H9 (cell line): Measurements from ENCODE around the gene SLC13A5. TPM values are rescaled to one million over a fixed set of nuclear protein-coding genes. Genes with fewer than 3 reads are reported as not detected.
A peak's percentile ranks its signal among the peaks of the same experiment; 100 is the strongest.

Experiments
- DNase-seq: peaks from one replicate; pipeline ENCODE4 v3.0.0-alpha.2; 2017
- H2AFZ ChIP-seq: one replicate; pipeline ENCODE4 v1.6.1; 2013; ENCODE audit warnings: mild to moderate bottlenecking, low read length, control low read depth, moderate library complexity
- H2AK5ac ChIP-seq: 2 replicates; pipeline ENCODE4 v1.6.1; 2013; ENCODE audit warnings: low read length, control low read depth, mixed read lengths; ENCODE audit not compliant: insufficient read length
- H2BK120ac ChIP-seq: one replicate; pipeline ENCODE4 v1.6.1; 2013; ENCODE audit warnings: low read depth, mild to moderate bottlenecking, low read length, control low read depth, inconsistent platforms; ENCODE audit not compliant: poor library complexity, severe bottlenecking
- H2BK12ac ChIP-seq: 2 replicates; pipeline ENCODE4 v1.6.1; 2013; ENCODE audit warnings: low read length, control low read depth, mixed read lengths, low read depth; ENCODE audit not compliant: insufficient read length
- H2BK15ac ChIP-seq: 2 replicates; pipeline ENCODE4 v1.6.1; 2013; ENCODE audit warnings: low read depth, low read length, control low read depth
- H2BK20ac ChIP-seq: one replicate; pipeline ENCODE4 v1.6.1; 2013; ENCODE audit warnings: low read depth, mild to moderate bottlenecking, low read length, control low read depth, inconsistent platforms; ENCODE audit not compliant: poor library complexity, severe bottlenecking
- H2BK5ac ChIP-seq: 2 replicates; pipeline ENCODE4 v1.6.1; 2013; ENCODE audit warnings: low read length, control low read depth, mixed read lengths; ENCODE audit not compliant: insufficient read length
- H3K14ac ChIP-seq: 2 replicates; pipeline ENCODE4 v1.6.1; 2013; ENCODE audit warnings: low read length, control low read depth; ENCODE audit not compliant: insufficient read depth
- H3K18ac ChIP-seq: 2 replicates; pipeline ENCODE4 v1.6.1; 2013; ENCODE audit warnings: low read depth, mild to moderate bottlenecking, mixed read lengths, low read length, control low read depth; ENCODE audit not compliant: insufficient read length
- H3K23ac ChIP-seq: 2 replicates; pipeline ENCODE4 v1.6.1; 2013; ENCODE audit warnings: low read length, control low read depth, mixed read lengths, low read depth; ENCODE audit not compliant: insufficient read length
- H3K23me2 ChIP-seq: 2 replicates; pipeline ENCODE4 v1.6.1; 2013; ENCODE audit warnings: low read depth, mild to moderate bottlenecking, mixed read lengths, low read length, control low read depth; ENCODE audit not compliant: insufficient read length, poor library complexity, severe bottlenecking
- H3K27ac ChIP-seq: 2 replicates; pipeline ENCODE4 v1.5.1; 2013; ENCODE audit warnings: low read length, control low read depth, mixed read lengths, low read depth; ENCODE audit not compliant: insufficient read length
- H3K27me3 ChIP-seq: 2 replicates; pipeline ENCODE4 v1.6.1; 2013; ENCODE audit warnings: low read length, control low read depth, inconsistent platforms; ENCODE audit not compliant: insufficient read depth
- H3K4ac ChIP-seq: 2 replicates; pipeline ENCODE4 v1.6.1; 2013; ENCODE audit warnings: low read depth, mild to moderate bottlenecking, control low read depth, inconsistent platforms, low read length, moderate library complexity
- H3K4me1 ChIP-seq: 2 replicates; pipeline ENCODE4 v1.6.1; 2013; ENCODE audit warnings: low read length, control low read depth, inconsistent platforms; ENCODE audit not compliant: insufficient read depth
- H3K4me2 ChIP-seq: 2 replicates; pipeline ENCODE4 v1.6.1; 2013; ENCODE audit warnings: low read length, control low read depth, mixed read lengths; ENCODE audit not compliant: insufficient read length, insufficient read depth
- H3K56ac ChIP-seq: 2 replicates; pipeline ENCODE4 v1.6.1; 2013; ENCODE audit warnings: low read depth, mild to moderate bottlenecking, mixed read lengths, low read length, control low read depth; ENCODE audit not compliant: insufficient read length
- H3K79me1 ChIP-seq: 2 replicates; pipeline ENCODE4 v1.6.1; 2013; ENCODE audit warnings: low read depth, mild to moderate bottlenecking, moderate library complexity, low read length, control low read depth, inconsistent platforms; ENCODE audit not compliant: insufficient read depth, poor library complexity, severe bottlenecking
- H3K79me2 ChIP-seq: 2 replicates; pipeline ENCODE4 v1.6.1; 2013; ENCODE audit warnings: low read length, control low read depth, inconsistent platforms; ENCODE audit not compliant: insufficient read depth
- H3K9ac ChIP-seq: 2 replicates; pipeline ENCODE4 v1.6.1; 2013; ENCODE audit warnings: low read length, control low read depth, mixed read lengths; ENCODE audit not compliant: insufficient read length; ENCODE audit errors: extremely low read depth
- H3K9me3 ChIP-seq: one replicate; pipeline ENCODE4 v1.6.1; 2013; ENCODE audit warnings: low read depth, low read length, inconsistent platforms; ENCODE audit not compliant: control insufficient read depth
- H3T11ph ChIP-seq: one replicate; pipeline ENCODE4 v1.6.1; 2013; ENCODE audit warnings: mild to moderate bottlenecking, low read length, control low read depth, inconsistent platforms
- H4K20me1 ChIP-seq: one replicate; pipeline ENCODE4 v1.6.1; 2013; ENCODE audit not compliant: control insufficient read depth, insufficient read length, insufficient read depth
- H4K5ac ChIP-seq: 2 replicates; pipeline ENCODE4 v1.6.1; 2013; ENCODE audit warnings: low read depth, mild to moderate bottlenecking, mixed read lengths, low read length, control low read depth; ENCODE audit not compliant: insufficient read length
- H4K8ac ChIP-seq: replicated peaks from 2 replicates; pipeline ENCODE4 v1.6.1; 2013; ENCODE audit warnings: low read length, control low read depth, mixed read lengths, low read depth; ENCODE audit not compliant: insufficient read length
- H4K91ac ChIP-seq: 2 replicates; pipeline ENCODE4 v1.6.1; 2013; ENCODE audit warnings: low read depth, mild to moderate bottlenecking, moderate library complexity, mixed read lengths, low read length, control low read depth; ENCODE audit not compliant: insufficient read length
- H3K27ac Mint-ChIP-seq, 3 experiments: 2 replicates in 2 of 3; 3 replicates in 1 of 3; pipeline ENCODE4 v1.8.0; 2020 to 2021; ENCODE audit warnings: mixed read lengths in 3 of 3, mild to moderate bottlenecking in 1 of 3, moderate library complexity in 1 of 3
- H3K27me3 Mint-ChIP-seq: 2 replicates; pipeline ENCODE4 v1.8.0; 2021; ENCODE audit warnings: low read depth, mild to moderate bottlenecking, moderate library complexity, mixed read lengths
- H3K36me3 Mint-ChIP-seq, 3 experiments: 2 replicates in 2 of 3; 3 replicates in 1 of 3; pipeline ENCODE4 v1.8.0; 2020 to 2021; ENCODE audit warnings: low read depth in 3 of 3, mixed read lengths in 3 of 3; ENCODE audit not compliant: insufficient read depth in 1 of 3
- H3K4me1 Mint-ChIP-seq, 2 experiments: 2 replicates each; pipeline ENCODE4 v1.8.0; 2020; ENCODE audit warnings: mixed read lengths in 2 of 2
- H3K4me3 Mint-ChIP-seq, 2 experiments: 2 replicates in 1 of 2; 3 replicates in 1 of 2; pipeline ENCODE4 v1.8.0; 2020 to 2021; ENCODE audit warnings: mild to moderate bottlenecking in 2 of 2, mixed read lengths in 2 of 2, moderate library complexity in 1 of 2
- H3K9me3 Mint-ChIP-seq, 2 experiments: 2 replicates in 1 of 2; 3 replicates in 1 of 2; pipeline ENCODE4 v1.8.0; 2020; ENCODE audit warnings: mild to moderate bottlenecking in 2 of 2, mixed read lengths in 2 of 2, moderate library complexity in 1 of 2
- CTCF ChIP-seq: fragments of 200-600 bp; sonication (generic); conservative IDR thresholded peaks from 3 replicates; pipeline ENCODE4 v1.8.0; 2021; ENCODE audit warnings: antibody characterized with exemption, mild to moderate bottlenecking
- WGBS: extraction: QIAGEN DNeasy Blood & Tissue Kit; methylation state at CpG from one replicate; pipeline ENCODE4 v1.1.7; 2013; ENCODE audit warnings: missing lambda C conversion rate, low lambda C conversion rate, mixed read lengths; ENCODE audit not compliant: insufficient read length; ENCODE audit errors: extremely low coverage; 5-methylcytosine and 5-hydroxymethylcytosine counted together
- total RNA-seq: library from RNA; stranded (reverse); gene quantifications from 2 replicates; pipeline ENCODE4 v1.2.1, GENCODE V29; 2021

Gene SLC13A5
- total RNA-seq, 1 experiment from 2014 or later = 1.6 TPM

GRCh38 chr17:6660805-6661463 is 52.2 kb downstream of the SLC13A5 start:
- no peak overlapping the region for H2BK5ac ChIP-seq
- no peak overlapping the region for H3K14ac ChIP-seq
- no peak overlapping the region for H4K91ac ChIP-seq
- no peaks in the 10 kb centered on the region; a peak in 2 of 5 replicates for H3K9me3 Mint-ChIP-seq
- H3K27me3 ChIP-seq = peaks cover 5% of the 10 kb centered on the region; the same call in 1 of the 2 replicates
- H2BK20ac ChIP-seq = no peak overlapping the region
- H3K56ac ChIP-seq = no peak overlapping the region
- peaks cover 0 to 1% (median 0%) of the 10 kb centered on the region in 3 experiments; a peak in 1 of 7 replicates for H3K36me3 Mint-ChIP-seq
- DNase-seq = peak; percentile 24
- no peaks in the 10 kb centered on the region for H3K79me2 ChIP-seq
- no peak overlapping the region for H2BK15ac ChIP-seq
- no peaks in the 10 kb centered on the region for H3K79me1 ChIP-seq
- no peaks in the 10 kb centered on the region for H3K4me1 ChIP-seq
- peaks cover 7 to 9% of the 10 kb centered on the region in 2 experiments for H3K4me1 Mint-ChIP-seq
- H4K5ac ChIP-seq = no peak overlapping the region
- H2BK12ac ChIP-seq = no peak overlapping the region
- no peaks in the 10 kb centered on the region for H3K9me3 ChIP-seq
- no peak overlapping the region for H3T11ph ChIP-seq
- H3K23ac ChIP-seq = no peak overlapping the region
- H3K4me3 Mint-ChIP-seq = no peak overlapping the region
- H2BK120ac ChIP-seq = no peak overlapping the region
- peaks cover 78% of the 10 kb centered on the region for H3K27me3 Mint-ChIP-seq
- H3K4me2 ChIP-seq = no peak overlapping the region
- no CpG with 5 or more reads among the region's 11 CpGs for WGBS
- TF ChIP-seq CTCF = no peak
- H4K20me1 ChIP-seq = no peaks in the 10 kb centered on the region
- H3K9ac ChIP-seq = no peak overlapping the region
- no peaks in the 10 kb centered on the region for H3K23me2 ChIP-seq
- H3K27ac Mint-ChIP-seq = no peak overlapping the region; a peak in 1 of 7 replicates
- H3K18ac ChIP-seq = no peak overlapping the region
- no peak overlapping the region for H2AFZ ChIP-seq
- no peak overlapping the region for H4K8ac ChIP-seq
- H3K27ac ChIP-seq = no peak overlapping the region
- H2AK5ac ChIP-seq = no peak overlapping the region
- H3K4ac ChIP-seq = no peak overlapping the region
